GM23338 (cell line): ENCODE results near the gene MTX2. TPM values are rescaled to one million over a fixed set of nuclear protein-coding genes. Genes with fewer than 3 reads are reported as not detected.

Experiments
- ATAC-seq: fragments of 200-7000 bp; cut with Tn5 transposase; 3 replicates; pipeline ENCODE4 v1.9.1; 2020
- DNase-seq: peaks from one replicate; pipeline ENCODE4 v3.0.0-alpha.2; 2015; ENCODE audit warnings: low spot score
- H2AFZ ChIP-seq: fragments of 200-600 bp; sonication (generic); 2 replicates; pipeline ENCODE4 v1.8.0; 2016; ENCODE audit warnings: antibody characterized with exemption, mild to moderate bottlenecking, moderate library complexity
- H3F3A ChIP-seq: fragments of 200-600 bp; sonication (generic); replicated peaks from 2 replicates; pipeline ENCODE4 v1.8.0; 2017; ENCODE audit warnings: antibody characterized with exemption, mixed run types, low read depth
- H3K27ac ChIP-seq: fragments of 200-600 bp; sonication (generic); 2 replicates; pipeline ENCODE4 v1.6.1; 2016; ENCODE audit warnings: low read depth
- H3K27me3 ChIP-seq: fragments of 200-600 bp; sonication (generic); 2 replicates; pipeline ENCODE4 v1.8.0; 2016; ENCODE audit warnings: mild to moderate bottlenecking, mixed run types, moderate library complexity; ENCODE audit not compliant: insufficient read depth
- H3K36me3 ChIP-seq: fragments of 200-600 bp; sonication (generic); 2 replicates; pipeline ENCODE4 v1.8.0; 2016; ENCODE audit warnings: mild to moderate bottlenecking; ENCODE audit not compliant: insufficient read depth
- H3K4me1 ChIP-seq: fragments of 200-600 bp; sonication (generic); 2 replicates; pipeline ENCODE4 v1.8.0; 2016; ENCODE audit warnings: mild to moderate bottlenecking, moderate library complexity; ENCODE audit not compliant: insufficient read depth
- H3K4me2 ChIP-seq: fragments of 200-600 bp; sonication (generic); 2 replicates; pipeline ENCODE4 v1.7.1; 2017; ENCODE audit warnings: mixed run types
- H3K4me3 ChIP-seq: fragments of 200-600 bp; sonication (generic); 2 replicates; pipeline ENCODE4 v1.6.1; 2016; ENCODE audit warnings: mixed run types
- H3K79me2 ChIP-seq: fragments of 200-600 bp; sonication (generic); replicated peaks from 2 replicates; pipeline ENCODE4 v1.8.0; 2017; ENCODE audit warnings: mild to moderate bottlenecking; ENCODE audit not compliant: insufficient read depth
- H3K9me2 ChIP-seq: fragments of 200-600 bp; sonication (generic); 2 replicates; pipeline ENCODE4 v1.8.0; 2017; ENCODE audit not compliant: insufficient read depth
- H4K20me1 ChIP-seq: fragments of 200-600 bp; sonication (generic); replicated peaks from 2 replicates; pipeline ENCODE4 v1.8.0; 2017; ENCODE audit warnings: mild to moderate bottlenecking; ENCODE audit not compliant: insufficient read depth
- H3K27ac Mint-ChIP-seq: 2 replicates; pipeline ENCODE4 v1.8.0; 2020; ENCODE audit warnings: inconsistent platforms, mild to moderate bottlenecking, moderate library complexity, mixed read lengths
- H3K27me3 Mint-ChIP-seq: 3 replicates; pipeline ENCODE4 v1.8.0; 2022; ENCODE audit warnings: low read depth, mild to moderate bottlenecking, moderate library complexity, mixed read lengths, inconsistent platforms; ENCODE audit not compliant: insufficient read depth, poor library complexity
- H3K36me3 Mint-ChIP-seq: 3 replicates; pipeline ENCODE4 v1.8.0; 2021; ENCODE audit warnings: low read depth, mild to moderate bottlenecking, inconsistent platforms, moderate library complexity, mixed read lengths
- H3K4me1 Mint-ChIP-seq: 3 replicates; pipeline ENCODE4 v1.8.0; 2020; ENCODE audit warnings: mild to moderate bottlenecking, inconsistent platforms, mixed read lengths
- H3K4me3 Mint-ChIP-seq: 3 replicates; pipeline ENCODE4 v1.8.0; 2021; ENCODE audit warnings: moderate library complexity, mild to moderate bottlenecking, inconsistent platforms, mixed read lengths
- H3K9me3 Mint-ChIP-seq: 3 replicates; pipeline ENCODE4 v1.8.0; 2020; ENCODE audit warnings: moderate library complexity, mild to moderate bottlenecking, inconsistent platforms, mixed read lengths
- CREB1 ChIP-seq: fragments of 250-450 bp; sonication (Bioruptor Pico); IDR thresholded peaks from 2 replicates; pipeline ENCODE4 v1.5.0; 2020; ENCODE audit warnings: low read depth, mild to moderate bottlenecking, moderate library complexity
- EZH2 ChIP-seq: fragments of 200-600 bp; sonication (generic); IDR thresholded peaks from one replicate; pipeline ENCODE4 v1.8.0; 2017; ENCODE audit warnings: antibody characterized with exemption, mild to moderate bottlenecking, low read depth; ENCODE audit not compliant: unreplicated experiment
- EZH2phosphoT487 ChIP-seq: fragments of 200-600 bp; sonication (generic); IDR thresholded peaks from one replicate; pipeline ENCODE4 v1.8.1; 2018; ENCODE audit warnings: antibody characterized with exemption; ENCODE audit not compliant: unreplicated experiment
- JUNB ChIP-seq: IDR thresholded peaks from one replicate; pipeline ENCODE4 v1.6.1; 2016; ENCODE audit warnings: antibody characterized with exemption; ENCODE audit not compliant: unreplicated experiment
- POLR2AphosphoS5 ChIP-seq: IDR thresholded peaks from 2 replicates; pipeline ENCODE4 v1.6.1; 2016; ENCODE audit warnings: antibody characterized with exemption, low read depth
- STAT1 ChIP-seq: IDR thresholded peaks from one replicate; pipeline ENCODE4 v1.6.1; 2016; ENCODE audit warnings: antibody characterized with exemption; ENCODE audit not compliant: unreplicated experiment
- ZNF114 ChIP-seq: fragments of 250-450 bp; sonication (Bioruptor Pico); IDR thresholded peaks from 2 replicates; pipeline ENCODE4 v1.5.0; 2020; ENCODE audit warnings: mild to moderate bottlenecking, moderate library complexity
- polyA plus RNA-seq: library from polyadenylated mRNA; unstranded; fragments of >200 nt; fragmentation: Nextera tagmentation; extraction: Ambion mirVana; gene quantifications from 2 replicates; pipeline ENCODE4 v1.2.1, GENCODE V29; 2016
- total RNA-seq: library from RNA; depleted of rRNA; stranded (reverse); fragments of >200 nt; shearing (Covaris generic); gene quantifications from 2 replicates; pipeline ENCODE4 v1.2.3, GENCODE V29; 2014
- TF ChIP-seq, protein P1 (sequence below), 2 experiments: fragments of 200-600 bp in 1 of 2; sonication (generic) in 1 of 2; conservative IDR thresholded peaks; 2 replicates each; pipeline versions ENCODE4 v1.5.1 to v1.6.1; 2016 to 2017; ENCODE audit warnings: antibody characterized with exemption in 2 of 2, low read depth in 2 of 2, mild to moderate bottlenecking in 2 of 2, moderate library complexity in 1 of 2
- TF ChIP-seq, protein P2 (sequence below): IDR thresholded peaks from 2 replicates; pipeline ENCODE4 v1.6.1; 2016; ENCODE audit warnings: antibody characterized with exemption
- TF ChIP-seq, protein P3 (sequence below): IDR thresholded peaks from one replicate; pipeline ENCODE4 v1.6.1; 2018; ENCODE audit warnings: antibody characterized with exemption; ENCODE audit not compliant: unreplicated experiment

Gene MTX2
- total and polyA plus RNA-seq, 2 experiments from 2014 or later = 37.5 to 81.7 TPM

DNA sequence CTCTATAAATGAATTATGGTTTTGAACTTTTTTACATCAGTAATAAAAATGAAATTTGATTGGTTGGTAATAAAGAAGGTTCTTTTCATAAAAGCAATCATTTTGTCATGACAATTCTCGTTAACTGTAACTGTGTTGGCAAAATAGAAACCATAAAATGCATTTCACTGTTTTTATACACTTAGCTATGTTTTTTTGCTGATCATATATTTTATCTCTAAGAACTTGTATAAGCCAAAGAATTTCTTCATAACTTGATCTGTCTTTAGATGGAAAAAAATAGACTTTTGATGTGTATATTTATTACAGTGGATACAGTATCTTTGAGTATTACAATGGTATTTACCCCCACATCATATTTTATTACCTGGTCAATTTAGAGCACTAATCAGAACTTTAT, 9.7 kb downstream of the MTX2 start (continued):
- TF ChIP-seq, protein P1, sequence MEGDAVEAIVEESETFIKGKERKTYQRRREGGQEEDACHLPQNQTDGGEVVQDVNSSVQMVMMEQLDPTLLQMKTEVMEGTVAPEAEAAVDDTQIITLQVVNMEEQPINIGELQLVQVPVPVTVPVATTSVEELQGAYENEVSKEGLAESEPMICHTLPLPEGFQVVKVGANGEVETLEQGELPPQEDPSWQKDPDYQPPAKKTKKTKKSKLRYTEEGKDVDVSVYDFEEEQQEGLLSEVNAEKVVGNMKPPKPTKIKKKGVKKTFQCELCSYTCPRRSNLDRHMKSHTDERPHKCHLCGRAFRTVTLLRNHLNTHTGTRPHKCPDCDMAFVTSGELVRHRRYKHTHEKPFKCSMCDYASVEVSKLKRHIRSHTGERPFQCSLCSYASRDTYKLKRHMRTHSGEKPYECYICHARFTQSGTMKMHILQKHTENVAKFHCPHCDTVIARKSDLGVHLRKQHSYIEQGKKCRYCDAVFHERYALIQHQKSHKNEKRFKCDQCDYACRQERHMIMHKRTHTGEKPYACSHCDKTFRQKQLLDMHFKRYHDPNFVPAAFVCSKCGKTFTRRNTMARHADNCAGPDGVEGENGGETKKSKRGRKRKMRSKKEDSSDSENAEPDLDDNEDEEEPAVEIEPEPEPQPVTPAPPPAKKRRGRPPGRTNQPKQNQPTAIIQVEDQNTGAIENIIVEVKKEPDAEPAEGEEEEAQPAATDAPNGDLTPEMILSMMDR (conservative IDR thresholded peaks at IDR 0.05; ENCODE audit: low read depth in 2 of 2) = no peak
- TF ChIP-seq, protein P2, sequence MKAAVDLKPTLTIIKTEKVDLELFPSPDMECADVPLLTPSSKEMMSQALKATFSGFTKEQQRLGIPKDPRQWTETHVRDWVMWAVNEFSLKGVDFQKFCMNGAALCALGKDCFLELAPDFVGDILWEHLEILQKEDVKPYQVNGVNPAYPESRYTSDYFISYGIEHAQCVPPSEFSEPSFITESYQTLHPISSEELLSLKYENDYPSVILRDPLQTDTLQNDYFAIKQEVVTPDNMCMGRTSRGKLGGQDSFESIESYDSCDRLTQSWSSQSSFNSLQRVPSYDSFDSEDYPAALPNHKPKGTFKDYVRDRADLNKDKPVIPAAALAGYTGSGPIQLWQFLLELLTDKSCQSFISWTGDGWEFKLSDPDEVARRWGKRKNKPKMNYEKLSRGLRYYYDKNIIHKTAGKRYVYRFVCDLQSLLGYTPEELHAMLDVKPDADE = no peak
- no peak for TF ChIP-seq ZNF114 (CRISPR knock-in tag)

DNA sequence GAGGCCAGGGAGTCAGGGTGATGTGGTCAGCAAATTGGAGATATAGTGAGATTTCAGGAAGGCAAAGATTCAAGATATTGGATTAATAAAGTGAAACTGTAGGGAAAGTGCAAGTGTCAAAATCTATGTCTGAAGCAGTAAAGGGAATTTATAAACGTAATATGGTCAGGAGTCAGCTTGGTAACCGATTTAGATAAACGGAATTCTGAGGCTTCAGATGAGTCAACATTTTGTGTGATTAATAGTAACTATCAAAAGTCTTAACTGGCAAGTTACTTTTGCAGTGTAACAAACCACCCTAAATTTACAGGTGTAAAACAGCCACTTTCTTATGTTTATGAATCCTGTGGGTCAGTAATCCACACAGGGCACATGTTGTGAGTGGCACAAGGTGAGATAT, 10.9 kb downstream of the MTX2 start:
- Histone ChIP-seq H3K36me3 (no peaks in the 10 kb centered on the region), H2AFZ (no peak overlapping the region), H3K27ac (no peak overlapping the region), H3K4me2 (no peak overlapping the region), H3K27me3 (no peaks in the 10 kb centered on the region), H3K4me3 (no peak overlapping the region), H3K4me1 (no peaks in the 10 kb centered on the region), H3F3A (no peaks in the 10 kb centered on the region), H3K79me2 (peaks cover 100% of the 10 kb centered on the region), H4K20me1 (peaks cover 46% of the 10 kb centered on the region), H3K9me2 (no peaks in the 10 kb centered on the region)
- H3K27ac Mint-ChIP-seq = no peak overlapping the region
- no peaks in the 10 kb centered on the region for H3K9me3 Mint-ChIP-seq
- ATAC-seq = no peak
- no peak overlapping the region for H3K4me3 Mint-ChIP-seq
- H3K36me3 Mint-ChIP-seq = no peaks in the 10 kb centered on the region
- H3K4me1 Mint-ChIP-seq = peaks cover 9% of the 10 kb centered on the region; the same call in 2 of the 3 replicates
- DNase-seq = no peak
- H3K27me3 Mint-ChIP-seq = peaks cover 2% of the 10 kb centered on the region
- TF ChIP-seq STAT1 (no peak), JUNB (no peak), CREB1 (CRISPR knock-in tag) (no peak), EZH2 (no peak), EZH2phosphoT487 (no peak), POLR2AphosphoS5 (no peak)
- TF ChIP-seq, protein P1 (conservative IDR thresholded peaks at IDR 0.05; ENCODE audit: low read depth in 2 of 2) = no peak
- TF ChIP-seq, protein P2 = no peak
- TF ChIP-seq, protein P3, sequence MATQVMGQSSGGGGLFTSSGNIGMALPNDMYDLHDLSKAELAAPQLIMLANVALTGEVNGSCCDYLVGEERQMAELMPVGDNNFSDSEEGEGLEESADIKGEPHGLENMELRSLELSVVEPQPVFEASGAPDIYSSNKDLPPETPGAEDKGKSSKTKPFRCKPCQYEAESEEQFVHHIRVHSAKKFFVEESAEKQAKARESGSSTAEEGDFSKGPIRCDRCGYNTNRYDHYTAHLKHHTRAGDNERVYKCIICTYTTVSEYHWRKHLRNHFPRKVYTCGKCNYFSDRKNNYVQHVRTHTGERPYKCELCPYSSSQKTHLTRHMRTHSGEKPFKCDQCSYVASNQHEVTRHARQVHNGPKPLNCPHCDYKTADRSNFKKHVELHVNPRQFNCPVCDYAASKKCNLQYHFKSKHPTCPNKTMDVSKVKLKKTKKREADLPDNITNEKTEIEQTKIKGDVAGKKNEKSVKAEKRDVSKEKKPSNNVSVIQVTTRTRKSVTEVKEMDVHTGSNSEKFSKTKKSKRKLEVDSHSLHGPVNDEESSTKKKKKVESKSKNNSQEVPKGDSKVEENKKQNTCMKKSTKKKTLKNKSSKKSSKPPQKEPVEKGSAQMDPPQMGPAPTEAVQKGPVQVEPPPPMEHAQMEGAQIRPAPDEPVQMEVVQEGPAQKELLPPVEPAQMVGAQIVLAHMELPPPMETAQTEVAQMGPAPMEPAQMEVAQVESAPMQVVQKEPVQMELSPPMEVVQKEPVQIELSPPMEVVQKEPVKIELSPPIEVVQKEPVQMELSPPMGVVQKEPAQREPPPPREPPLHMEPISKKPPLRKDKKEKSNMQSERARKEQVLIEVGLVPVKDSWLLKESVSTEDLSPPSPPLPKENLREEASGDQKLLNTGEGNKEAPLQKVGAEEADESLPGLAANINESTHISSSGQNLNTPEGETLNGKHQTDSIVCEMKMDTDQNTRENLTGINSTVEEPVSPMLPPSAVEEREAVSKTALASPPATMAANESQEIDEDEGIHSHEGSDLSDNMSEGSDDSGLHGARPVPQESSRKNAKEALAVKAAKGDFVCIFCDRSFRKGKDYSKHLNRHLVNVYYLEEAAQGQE = no peak
